ENCODE results near the gene LTBP2. TPM values are rescaled to one million over a fixed set of nuclear protein-coding genes. Genes with fewer than 3 reads are reported as not detected.

Gene LTBP2
- total and polyA plus RNA-seq, 2 of the 13 experiments (the other 11 are each of a cell fraction or from before 2014, with no cell fraction given), result 0.20 to 0.41 TPM

GRCh38 chr14:74492776-74493342 lies 119.2 kb downstream of the LTBP2 start, which contains the start of gene NPC2 (continued):
- TF ChIP-seq, protein P1, sequence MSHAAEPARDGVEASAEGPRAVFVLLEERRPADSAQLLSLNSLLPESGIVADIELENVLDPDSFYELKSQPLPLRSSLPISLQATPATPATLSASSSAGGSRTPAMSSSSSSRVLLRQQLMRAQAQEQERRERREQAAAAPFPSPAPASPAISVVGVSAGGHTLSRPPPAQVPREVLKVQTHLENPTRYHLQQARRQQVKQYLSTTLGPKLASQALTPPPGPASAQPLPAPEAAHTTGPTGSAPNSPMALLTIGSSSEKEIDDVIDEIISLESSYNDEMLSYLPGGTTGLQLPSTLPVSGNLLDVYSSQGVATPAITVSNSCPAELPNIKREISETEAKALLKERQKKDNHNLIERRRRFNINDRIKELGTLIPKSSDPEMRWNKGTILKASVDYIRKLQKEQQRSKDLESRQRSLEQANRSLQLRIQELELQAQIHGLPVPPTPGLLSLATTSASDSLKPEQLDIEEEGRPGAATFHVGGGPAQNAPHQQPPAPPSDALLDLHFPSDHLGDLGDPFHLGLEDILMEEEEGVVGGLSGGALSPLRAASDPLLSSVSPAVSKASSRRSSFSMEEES (CRISPR knock-in tag; IDR thresholded peaks at IDR 0.05), result peak; percentile 95
- no peak for TF ChIP-seq ZFAT (CRISPR knock-in tag; conservative IDR thresholded peaks at IDR 0.05)
- 0 out of 2 replicates have a peak, but pooled peaks have one; percentile 56 for TF ChIP-seq MED13 (CRISPR knock-in tag; IDR thresholded peaks at IDR 0.05)
- no peak for TF ChIP-seq ZNF563 (CRISPR knock-in tag; IDR thresholded peaks at IDR 0.05)
- peak; percentile 9; the same call in 1 of the 2 replicates for TF ChIP-seq THAP11 (CRISPR knock-in tag; IDR thresholded peaks at IDR 0.05)
- TF ChIP-seq JARID2 (CRISPR knock-in tag; IDR thresholded peaks at IDR 0.05; ENCODE audit: insufficient replicate concordance), result no peak
- peak; percentile 71; the same call in 1 of the 2 replicates for TF ChIP-seq TBX2 (CRISPR knock-in tag; IDR thresholded peaks at IDR 0.05; ENCODE audit: borderline replicate concordance)
- no peak for TF ChIP-seq REXO4 (CRISPR knock-in tag; IDR thresholded peaks at IDR 0.05; ENCODE audit: borderline replicate concordance)
- TF ChIP-seq SRF (IDR thresholded peaks at IDR 0.05; ENCODE audit: low read depth, low read length), result no peak
- no peak for TF ChIP-seq SMC3 (IDR thresholded peaks at IDR 0.05; ENCODE audit: low read length)
- no peak for TF ChIP-seq ZNF850 (CRISPR knock-in tag; conservative IDR thresholded peaks at IDR 0.05)
- TF ChIP-seq CREB1 (IDR thresholded peaks at IDR 0.05), result no peak
- TF ChIP-seq CREB1 (CRISPR knock-in tag; IDR thresholded peaks at IDR 0.05), result no peak
- peak; percentile 7; the same call in 1 of the 2 replicates for TF ChIP-seq ZNF770 (CRISPR knock-in tag; IDR thresholded peaks at IDR 0.05)
- TF ChIP-seq, protein P2, sequence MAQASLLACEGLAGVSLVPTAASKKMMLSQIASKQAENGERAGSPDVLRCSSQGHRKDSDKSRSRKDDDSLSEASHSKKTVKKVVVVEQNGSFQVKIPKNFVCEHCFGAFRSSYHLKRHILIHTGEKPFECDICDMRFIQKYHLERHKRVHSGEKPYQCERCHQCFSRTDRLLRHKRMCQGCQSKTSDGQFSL (CRISPR knock-in tag; IDR thresholded peaks at IDR 0.05), result 0 out of 2 replicates have a peak, but pooled peaks have one; percentile 26
- TF ChIP-seq DNMT1 (CRISPR knock-in tag; IDR thresholded peaks at IDR 0.05), result no peak
- no peak for TF ChIP-seq KDM6A (CRISPR knock-in tag; IDR thresholded peaks at IDR 0.05; ENCODE audit: low read depth)
- no peak for TF ChIP-seq JDP2 (CRISPR knock-in tag; IDR thresholded peaks at IDR 0.05; ENCODE audit: borderline replicate concordance)
- no peak for TF ChIP-seq TOE1 (CRISPR knock-in tag; IDR thresholded peaks at IDR 0.05)
- TF ChIP-seq, protein P3, sequence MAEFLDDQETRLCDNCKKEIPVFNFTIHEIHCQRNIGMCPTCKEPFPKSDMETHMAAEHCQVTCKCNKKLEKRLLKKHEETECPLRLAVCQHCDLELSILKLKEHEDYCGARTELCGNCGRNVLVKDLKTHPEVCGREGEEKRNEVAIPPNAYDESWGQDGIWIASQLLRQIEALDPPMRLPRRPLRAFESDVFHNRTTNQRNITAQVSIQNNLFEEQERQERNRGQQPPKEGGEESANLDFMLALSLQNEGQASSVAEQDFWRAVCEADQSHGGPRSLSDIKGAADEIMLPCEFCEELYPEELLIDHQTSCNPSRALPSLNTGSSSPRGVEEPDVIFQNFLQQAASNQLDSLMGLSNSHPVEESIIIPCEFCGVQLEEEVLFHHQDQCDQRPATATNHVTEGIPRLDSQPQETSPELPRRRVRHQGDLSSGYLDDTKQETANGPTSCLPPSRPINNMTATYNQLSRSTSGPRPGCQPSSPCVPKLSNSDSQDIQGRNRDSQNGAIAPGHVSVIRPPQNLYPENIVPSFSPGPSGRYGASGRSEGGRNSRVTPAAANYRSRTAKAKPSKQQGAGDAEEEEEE (CRISPR knock-in tag; IDR thresholded peaks at IDR 0.05; ENCODE audit: borderline replicate concordance), result no peak
- peak; percentile 40; the same call in 1 of the 2 replicates for TF ChIP-seq HOXA3 (CRISPR knock-in tag; IDR thresholded peaks at IDR 0.05)
- TF ChIP-seq ZNF251 (CRISPR knock-in tag; IDR thresholded peaks at IDR 0.05), result no peak
- no peak for TF ChIP-seq TAF15 (IDR thresholded peaks at IDR 0.05; ENCODE audit: low read depth, low read length, poor library complexity, severe bottlenecking)
- TF ChIP-seq KAT2B (IDR thresholded peaks at IDR 0.05; ENCODE audit: borderline replicate concordance, low read depth, low read length), result no peak

Measured in HepG2 (cell line).